OCI-LY3 (cell line): ENCODE results near the gene LMBRD1.

Experiments
- EZH2phosphoT487 ChIP-seq: fragments of 200-600 bp; shearing (Covaris generic); IDR thresholded peaks from 2 replicates; pipeline ENCODE4 v1.6.1; 2018; ENCODE audit warnings: antibody characterized with exemption, mixed run types, low read depth
- TF ChIP-seq, protein P1 (sequence below): fragments of 200-600, 300-600 bp; sonication (generic); IDR thresholded peaks from 2 replicates; pipeline ENCODE4 v1.5.1; 2014; ENCODE audit warnings: antibody characterized with exemption, low read length, low read depth

DNA sequence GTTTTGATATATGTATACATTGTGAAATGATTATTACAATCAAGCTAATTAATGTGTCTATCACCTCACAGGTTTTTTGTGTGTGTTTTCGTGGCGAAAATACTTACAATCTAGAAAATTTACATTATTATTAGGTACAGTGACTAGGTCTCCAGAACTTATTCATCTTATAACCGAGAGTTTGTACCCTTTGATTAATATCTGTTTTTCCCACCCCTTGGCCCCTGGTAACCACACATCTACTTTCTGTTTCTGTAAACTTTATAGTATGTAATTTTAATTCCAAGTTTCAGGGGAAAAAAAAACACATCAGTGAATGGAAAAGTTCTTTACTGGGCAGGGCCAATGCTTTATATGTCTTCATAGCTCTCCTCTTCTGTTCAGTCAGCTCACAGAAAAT, 131.4 kb downstream of the LMBRD1 start:
- TF ChIP-seq, protein P1, sequence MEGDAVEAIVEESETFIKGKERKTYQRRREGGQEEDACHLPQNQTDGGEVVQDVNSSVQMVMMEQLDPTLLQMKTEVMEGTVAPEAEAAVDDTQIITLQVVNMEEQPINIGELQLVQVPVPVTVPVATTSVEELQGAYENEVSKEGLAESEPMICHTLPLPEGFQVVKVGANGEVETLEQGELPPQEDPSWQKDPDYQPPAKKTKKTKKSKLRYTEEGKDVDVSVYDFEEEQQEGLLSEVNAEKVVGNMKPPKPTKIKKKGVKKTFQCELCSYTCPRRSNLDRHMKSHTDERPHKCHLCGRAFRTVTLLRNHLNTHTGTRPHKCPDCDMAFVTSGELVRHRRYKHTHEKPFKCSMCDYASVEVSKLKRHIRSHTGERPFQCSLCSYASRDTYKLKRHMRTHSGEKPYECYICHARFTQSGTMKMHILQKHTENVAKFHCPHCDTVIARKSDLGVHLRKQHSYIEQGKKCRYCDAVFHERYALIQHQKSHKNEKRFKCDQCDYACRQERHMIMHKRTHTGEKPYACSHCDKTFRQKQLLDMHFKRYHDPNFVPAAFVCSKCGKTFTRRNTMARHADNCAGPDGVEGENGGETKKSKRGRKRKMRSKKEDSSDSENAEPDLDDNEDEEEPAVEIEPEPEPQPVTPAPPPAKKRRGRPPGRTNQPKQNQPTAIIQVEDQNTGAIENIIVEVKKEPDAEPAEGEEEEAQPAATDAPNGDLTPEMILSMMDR: no peak
- no peak for TF ChIP-seq EZH2phosphoT487
